Measurements from ENCODE around the gene VENTX.

Gene VENTX

DNA sequence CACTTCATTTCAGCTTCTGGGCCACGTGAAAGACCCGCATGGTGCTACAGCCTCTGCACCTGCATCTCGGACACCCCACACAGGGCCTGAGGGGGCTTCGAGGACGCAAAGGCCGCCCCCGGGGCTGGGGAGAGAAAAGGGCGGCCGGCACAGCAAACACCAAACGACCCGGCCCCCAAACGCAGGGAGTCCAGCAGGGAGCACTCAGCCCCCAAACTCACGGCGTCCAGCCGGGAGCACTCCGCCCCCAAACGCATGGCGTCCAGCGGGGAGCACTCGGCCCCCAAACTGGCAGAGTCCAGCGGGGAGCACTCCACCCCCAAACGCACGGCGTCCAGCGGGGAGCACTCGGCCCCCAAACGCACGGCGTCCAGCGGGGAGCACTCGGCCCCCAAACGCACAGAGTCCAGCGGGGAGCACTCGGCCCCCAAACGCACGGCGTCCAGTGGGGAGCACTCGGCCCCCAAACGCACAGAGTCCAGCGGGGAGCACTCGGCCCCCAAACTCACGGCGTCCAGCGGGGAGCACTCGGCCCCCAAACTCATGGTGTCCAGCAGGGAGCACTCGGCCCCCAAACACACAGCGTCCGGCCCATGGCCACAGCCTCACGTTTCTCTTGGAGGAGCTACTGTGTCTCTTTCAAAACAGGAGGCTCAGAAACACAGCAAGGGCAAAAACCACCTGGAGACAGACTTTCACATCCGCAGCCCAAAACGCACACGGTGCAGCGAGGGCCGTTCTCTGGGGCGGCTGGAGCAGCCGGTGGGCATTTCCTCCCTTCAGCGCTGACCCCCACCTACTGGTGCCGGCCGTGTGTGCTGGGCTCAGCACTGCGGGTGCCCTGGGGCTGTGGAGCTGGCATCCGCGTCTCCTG lies 34.6 kb upstream of the VENTX start:
- no peak for DNase-seq (ENCODE audit: low spot score)

DNA sequence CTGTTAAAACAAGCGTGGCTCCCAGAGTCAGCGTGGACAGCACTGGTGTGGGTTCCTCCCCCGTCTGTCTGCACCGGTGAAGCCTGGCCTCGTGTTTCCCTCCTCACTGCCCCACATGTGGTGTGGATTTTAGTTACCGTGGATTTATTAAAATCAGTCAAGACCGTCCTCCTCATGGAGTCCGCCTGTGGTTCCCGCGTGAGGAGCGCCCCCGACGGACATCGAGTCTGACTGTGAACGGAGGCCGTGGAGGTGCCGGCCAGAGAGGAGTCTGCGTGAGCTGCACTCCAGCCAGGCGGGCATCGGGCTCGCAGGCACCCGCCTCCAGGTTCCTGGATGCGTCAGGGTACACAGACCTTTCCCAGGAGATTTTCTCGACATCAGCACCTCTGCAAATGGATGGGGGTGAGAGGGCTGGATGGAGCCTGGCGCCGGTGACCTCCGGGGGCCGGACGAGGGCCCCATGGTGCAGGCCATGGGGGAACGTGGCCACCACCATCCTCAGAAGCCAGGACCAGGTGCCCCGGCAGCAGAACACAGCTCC lies 33.9 kb upstream of the VENTX start:
- DNase-seq (ENCODE audit: low spot score), result no peak

DNA sequence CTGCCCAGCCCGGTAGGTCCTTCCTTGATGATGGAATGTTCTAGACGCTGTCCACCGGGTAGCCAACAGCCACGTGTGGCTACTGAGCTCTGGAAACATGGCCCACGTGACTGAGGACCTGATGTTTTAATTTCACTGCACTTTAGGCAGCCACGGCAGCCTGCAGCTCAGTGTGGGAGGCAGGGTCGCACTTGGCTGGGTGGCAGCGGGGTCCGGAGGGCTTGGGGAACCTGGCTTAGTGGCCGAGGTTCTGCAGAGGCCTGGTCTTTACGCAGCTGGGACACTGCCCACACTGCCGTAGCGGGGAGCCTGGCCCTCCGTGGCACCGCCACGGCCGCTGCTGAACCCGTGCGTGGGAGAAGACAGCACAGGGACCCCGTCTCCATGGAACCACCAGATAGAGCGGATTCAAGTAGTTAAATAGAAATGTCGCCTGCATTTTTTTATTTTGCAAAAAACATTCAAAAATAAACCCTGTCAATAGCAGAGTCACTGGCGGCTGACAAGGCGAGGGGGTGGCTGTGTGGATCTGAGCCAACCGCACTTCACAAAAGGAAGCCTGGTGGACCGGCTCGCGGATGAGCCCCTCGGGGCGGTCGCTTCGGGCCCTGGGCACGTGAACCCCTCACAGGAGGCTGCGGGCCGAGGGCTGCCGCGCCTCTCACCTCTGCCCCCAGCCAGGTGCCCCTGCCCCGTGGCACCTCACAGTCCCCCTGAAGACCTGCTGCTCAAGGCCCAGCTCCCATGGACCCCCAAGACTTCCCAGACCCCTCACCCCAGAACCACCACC lies 33.2 kb upstream of the VENTX start:
- no peak for DNase-seq (ENCODE audit: low spot score)

DNA sequence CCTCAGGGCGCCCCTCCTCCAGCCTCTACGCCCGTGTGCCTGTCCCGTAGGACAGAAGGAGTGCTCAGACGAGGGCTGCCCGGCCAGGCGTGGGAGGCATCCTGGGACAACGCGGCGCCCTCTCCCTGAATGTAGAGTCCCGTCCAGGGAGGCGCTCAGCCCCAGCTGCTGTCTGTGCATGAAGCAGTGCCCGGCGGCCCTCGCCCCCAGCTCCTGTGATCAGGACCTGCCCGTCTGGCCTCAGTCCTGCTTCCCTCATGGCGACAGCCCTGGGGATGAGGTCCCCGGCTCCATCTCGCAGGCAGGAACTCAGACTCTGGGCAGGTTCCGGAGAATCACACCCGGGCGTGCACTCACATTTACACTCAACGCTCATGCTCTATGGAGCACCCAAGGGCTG lies 32.5 kb upstream of the VENTX start:
- no peak for DNase-seq (ENCODE audit: low spot score)

DNA sequence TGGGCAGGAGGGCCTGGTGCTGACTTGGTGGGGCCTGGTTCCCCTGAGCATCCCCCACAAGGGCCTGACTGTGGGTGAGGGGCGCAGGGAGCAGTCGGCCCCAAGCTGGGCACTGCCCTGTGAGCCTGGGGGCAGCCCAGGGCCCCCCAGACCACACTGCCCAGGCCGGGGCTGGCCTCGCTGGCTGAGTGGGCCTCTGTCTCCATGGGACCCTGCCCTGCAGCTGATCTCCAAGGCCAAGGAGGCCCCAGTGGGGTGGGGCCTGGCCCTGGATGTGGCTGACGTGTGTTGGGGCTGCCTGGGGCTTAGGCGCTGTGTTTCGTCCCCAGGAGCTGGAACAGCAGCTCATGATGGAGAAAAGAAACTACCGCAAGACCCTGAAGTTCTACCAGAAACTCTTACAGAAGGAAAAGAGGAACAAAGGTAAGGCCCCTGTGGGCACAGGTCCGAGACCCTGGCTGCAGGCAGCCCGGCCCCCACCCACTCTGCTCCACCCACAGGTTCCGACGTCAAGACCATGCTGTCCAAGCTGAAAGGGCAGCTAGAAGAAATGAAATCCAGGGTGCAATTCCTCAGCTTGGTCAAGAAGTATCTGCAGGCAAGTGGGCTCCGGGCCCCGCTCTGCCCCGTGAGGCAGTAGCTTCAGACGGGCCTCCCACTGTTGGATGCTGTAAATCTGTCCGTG lies 31.2 kb upstream of the VENTX start:
- DNase-seq (ENCODE audit: low spot score), result no peak

DNA sequence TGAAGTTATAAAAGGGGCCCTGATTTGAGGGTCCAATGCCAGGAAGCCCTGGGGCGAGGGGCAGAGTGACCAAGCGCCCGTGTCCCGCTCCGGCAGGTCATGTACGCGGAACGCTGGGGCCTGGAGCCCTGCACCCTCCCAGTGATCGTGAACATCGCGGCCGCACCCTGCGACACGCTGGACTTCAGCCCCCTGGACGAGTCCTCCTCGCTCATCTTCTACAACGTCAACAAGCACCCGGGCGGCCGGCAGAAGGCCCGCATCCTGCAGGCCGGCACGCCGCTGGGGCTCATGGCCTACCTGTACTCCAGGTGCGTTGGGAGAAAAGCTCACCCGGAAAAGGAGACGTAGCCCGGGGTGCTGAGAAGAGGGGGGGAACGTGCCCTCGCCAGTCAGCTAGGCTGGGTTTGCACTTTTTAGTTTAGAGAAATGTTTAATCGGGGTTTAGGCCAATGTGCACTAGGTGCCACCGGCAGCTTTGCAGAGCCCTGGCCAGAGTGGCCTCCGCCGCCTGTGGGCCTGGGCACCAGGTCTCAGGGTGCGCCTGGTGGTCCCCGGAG lies 30.5 kb upstream of the VENTX start:
- DNase-seq (ENCODE audit: low spot score), result no peak

DNA sequence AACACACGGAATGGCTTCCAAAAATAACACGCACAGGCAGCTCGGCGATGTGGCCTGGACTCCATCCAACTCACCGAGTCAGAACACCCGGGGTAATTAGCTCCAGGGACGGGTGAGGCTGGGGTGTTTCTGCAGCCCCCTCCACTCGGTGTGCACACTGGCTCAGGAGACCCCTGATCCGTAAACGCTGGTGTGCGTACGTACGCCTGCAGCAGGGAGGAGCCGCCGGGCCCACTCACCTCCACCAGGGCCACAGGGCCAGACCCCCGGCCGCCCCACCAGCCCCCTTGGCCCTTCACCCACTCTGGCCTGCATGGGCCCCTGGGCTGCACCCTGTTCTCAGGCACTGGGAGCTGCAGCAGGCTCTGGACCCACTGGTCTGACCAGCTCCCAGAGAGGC lies 30.0 kb upstream of the VENTX start:
- no peak for DNase-seq (ENCODE audit: low spot score)

DNA sequence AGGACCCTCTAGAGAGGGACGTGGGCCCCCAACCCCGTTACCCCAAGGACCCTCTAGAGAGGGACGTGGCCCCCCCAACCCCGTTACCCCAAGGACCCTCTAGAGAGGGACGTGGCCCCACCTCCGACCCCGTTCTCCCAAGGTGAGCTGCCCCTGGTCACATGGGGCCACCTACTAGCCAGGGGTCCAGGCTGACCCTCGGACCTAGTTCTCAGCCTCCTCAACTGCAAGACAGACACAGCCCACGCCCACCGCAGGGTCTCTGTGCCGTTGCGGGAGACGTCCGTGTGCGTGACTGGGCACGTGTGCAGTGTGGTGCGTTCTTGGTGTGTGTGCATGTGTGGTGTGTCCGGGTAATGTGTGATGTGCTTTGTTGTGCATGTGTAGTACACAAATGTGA lies 29.2 kb upstream of the VENTX start:
- no peak for DNase-seq (ENCODE audit: low spot score)

DNA sequence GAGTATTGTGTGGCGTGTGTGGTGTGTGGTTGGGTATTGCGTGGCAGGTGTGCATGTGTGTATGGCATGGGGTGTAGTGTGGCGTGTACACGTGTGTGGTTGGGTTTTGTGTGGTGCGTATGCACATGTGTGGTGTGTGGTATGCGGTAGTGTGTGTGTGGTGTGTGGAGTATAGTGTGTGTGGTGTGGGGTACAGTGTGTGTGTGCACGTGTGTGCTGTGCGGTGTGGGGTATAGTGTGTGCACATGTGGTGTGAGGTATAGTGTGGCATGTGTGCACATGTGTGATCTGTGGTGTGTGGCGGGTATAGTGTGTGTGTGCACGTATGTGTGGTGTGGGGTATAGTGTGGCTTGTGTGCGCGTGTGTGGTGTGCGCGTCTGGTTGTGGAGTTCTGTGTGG lies 28.5 kb upstream of the VENTX start:
- DNase-seq (ENCODE audit: low spot score), result no peak

DNA sequence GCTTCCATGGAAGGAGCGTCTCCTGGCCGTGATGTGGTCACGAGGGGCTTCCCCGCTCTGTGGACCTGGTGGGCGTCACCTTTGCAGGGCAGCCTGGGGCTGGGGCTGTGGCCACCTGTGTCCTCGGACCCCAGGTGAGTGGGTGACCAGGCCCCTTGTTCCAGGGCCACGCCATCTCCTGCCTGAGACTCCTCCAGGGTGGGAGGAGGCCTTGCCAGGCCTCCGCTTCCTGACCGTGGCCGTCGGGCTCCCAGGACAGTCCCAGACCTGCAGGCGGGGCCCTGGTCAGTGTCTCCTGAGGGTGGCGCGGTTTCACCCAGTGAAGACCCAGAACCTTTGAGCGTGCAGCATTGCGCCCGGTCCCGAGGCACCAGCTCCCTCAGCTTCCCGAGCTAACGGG lies 28.0 kb upstream of the VENTX start:
- no peak for DNase-seq (ENCODE audit: low spot score)

DNA sequence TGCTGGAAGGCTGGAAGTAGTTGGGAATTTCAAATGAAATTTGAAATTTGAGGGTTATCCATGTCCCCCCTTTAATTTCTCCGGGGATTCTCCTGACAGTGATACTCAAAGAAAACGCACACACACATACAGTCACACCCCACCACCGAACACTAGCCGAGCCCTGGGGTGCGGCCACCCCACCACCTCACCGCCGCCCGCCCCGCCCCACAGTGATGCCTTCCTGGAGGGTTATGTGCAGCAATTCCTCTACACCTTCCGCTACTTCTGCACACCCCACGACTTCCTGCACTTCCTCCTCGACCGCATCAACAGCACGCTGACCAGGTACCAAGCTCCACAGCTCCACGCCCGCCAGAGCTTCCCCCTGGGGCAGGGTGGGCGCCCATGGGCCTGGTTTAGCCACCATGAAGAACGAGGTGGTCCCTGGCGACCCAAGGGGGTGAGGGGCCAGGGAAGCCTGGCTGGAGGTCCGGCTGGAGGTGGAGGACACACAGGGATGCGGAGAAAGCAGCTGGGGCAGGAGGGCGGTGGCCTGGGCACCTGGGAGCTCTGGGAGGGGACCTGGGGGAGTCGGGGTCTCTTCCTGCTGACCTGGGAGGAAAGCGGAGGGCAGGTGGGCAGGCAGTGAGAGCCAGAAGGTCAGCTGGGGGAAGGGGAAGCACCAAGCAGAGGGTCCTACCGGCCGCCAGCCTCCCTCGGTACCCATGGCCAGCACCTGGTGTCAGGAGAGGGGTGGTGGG lies 27.1 kb upstream of the VENTX start:
- DNase-seq (ENCODE audit: low spot score), result no peak

DNA sequence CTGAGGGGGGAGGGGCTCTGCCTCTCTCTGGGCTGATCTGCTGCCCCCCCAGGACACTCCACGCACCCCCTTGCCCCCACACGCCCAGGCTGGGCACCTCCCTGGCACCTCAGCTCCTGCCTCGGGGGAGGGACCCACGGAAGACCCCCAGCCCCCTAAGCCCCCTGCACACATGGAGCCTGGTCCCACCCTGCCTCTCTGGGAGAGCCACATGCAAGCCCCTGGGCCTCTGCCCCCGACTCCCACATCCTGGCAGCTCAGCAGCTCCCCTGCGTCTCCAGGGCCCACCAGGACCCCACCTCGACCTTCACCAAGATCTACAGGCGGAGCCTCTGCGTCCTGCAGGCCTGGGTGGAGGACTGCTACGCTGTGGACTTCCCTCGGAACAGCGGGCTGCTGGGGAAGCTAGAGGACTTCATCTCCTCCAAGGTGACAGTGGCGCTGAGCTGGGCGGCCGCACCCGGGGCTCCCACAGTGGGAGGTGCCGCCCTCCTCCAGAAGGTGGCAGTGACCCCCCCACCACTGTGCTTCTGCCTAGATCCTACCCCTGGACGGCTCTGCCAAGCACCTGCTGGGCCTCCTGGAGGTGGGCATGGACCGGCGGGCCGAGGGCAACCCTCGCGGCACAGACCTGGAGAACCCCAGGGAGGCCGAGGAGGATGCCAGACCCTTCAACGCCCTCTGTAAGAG lies 26.4 kb upstream of the VENTX start:
- no peak for DNase-seq (ENCODE audit: low spot score)

DNA sequence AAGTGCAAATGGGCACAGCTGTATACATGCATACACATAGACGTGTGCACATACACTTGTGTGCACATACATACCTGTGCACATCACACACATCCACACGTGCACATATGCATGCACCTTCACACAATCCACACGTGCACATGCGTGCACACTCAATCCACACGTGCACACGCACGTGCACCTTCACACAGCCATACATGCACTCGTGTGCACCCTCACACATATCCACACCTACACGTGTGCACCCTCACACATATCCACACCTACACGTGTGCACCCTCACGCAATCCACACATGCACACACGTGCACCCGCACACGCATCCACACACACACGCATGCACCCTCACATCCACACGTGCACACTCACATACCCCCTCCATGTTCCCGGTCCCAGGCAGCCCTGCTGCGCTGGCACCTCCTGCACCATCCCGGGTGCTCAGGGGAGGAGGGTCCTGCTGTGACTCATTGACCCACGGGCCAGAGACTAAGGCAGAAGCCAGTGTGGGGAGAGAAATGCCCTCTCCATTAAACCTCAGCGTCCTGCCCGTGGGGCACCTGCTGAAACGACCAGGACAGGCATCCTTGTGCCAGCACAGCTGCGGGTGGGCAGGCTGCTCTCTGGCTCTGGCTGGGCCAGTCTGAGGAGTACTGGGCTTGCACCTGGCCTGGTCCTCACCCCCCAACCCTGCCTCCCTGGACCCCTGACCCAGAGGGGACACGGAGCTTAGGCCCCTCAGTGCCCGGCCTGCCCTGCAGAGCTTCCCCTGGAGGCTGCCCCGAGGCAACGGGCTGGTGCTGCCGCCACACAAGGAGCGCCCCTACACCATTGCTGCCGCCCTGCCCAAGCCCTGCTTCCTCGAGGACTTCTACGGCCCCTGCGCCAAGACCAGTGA lies 25.4 kb upstream of the VENTX start:
- no peak for DNase-seq (ENCODE audit: low spot score)

DNA sequence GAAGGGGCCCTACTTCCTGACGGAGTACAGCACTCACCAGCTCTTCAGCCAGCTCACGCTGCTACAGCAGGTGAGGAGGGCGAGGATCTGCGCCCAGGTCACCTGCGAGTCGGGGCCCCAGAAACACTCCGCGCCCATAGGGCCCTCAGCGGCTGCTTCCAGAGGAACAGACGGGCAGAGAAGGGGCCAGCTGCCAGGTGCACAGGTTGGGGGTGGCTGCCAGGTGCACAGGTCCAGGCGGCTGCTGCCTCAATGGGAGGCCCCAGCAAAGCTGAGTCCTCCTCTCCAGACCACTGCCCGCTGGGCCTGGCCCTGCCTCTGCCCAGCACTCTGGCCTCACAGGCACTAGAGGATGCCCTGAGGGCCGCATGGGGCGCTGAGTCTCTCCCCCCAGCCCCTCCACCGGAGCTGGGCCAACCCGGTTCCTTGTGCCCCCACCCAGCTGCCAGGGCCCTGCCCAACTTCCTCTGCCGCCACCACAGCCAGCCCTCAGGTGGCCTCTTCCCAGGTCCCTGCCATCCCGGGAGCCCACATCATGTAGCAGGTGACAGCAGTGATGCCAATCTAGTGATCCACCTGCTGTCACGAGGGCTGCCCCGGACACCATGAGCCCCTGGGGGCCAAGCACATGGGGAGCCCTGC lies 24.7 kb upstream of the VENTX start:
- DNase-seq (ENCODE audit: low spot score), result no peak

DNA sequence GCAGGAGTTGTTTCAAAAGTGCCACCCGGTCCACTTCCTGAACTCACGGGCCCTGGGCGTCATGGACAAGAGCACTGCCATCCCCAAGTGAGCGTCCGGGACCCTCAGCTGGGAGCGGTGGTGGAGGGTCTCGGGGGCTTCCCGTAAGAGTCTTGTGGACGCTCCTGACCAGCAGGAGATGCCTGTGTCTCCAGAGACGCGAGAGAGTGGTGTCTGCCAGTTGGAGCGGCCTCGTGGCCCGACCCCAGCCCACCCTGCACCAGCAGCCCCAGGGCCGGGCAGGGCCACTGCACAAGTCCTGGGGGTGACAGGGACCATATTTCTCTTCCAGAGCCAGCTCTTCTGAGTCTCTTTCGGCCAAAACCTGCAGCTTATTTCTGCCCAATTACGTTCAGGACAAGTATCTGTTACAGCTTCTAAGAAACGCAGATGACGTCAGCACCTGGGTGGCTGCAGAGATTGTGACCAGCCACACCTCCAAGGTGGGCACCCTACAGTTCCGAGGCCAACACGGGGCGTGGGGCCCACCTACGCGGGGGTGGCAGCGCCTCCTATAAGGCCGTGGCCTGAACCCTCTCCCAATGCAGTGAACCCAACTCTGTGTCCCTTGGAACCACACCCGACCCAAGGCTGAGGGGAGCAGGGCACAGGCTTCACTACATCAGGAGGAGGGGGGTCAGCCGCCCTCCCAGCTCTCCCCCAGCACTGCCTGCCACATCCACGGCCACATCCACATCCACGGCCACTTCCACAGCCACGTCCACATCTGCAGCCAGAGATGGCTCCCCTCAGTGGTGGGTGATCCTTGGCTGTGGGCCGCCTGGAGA lies 23.8 kb upstream of the VENTX start:
- DNase-seq (ENCODE audit: low spot score), result no peak

DNA sequence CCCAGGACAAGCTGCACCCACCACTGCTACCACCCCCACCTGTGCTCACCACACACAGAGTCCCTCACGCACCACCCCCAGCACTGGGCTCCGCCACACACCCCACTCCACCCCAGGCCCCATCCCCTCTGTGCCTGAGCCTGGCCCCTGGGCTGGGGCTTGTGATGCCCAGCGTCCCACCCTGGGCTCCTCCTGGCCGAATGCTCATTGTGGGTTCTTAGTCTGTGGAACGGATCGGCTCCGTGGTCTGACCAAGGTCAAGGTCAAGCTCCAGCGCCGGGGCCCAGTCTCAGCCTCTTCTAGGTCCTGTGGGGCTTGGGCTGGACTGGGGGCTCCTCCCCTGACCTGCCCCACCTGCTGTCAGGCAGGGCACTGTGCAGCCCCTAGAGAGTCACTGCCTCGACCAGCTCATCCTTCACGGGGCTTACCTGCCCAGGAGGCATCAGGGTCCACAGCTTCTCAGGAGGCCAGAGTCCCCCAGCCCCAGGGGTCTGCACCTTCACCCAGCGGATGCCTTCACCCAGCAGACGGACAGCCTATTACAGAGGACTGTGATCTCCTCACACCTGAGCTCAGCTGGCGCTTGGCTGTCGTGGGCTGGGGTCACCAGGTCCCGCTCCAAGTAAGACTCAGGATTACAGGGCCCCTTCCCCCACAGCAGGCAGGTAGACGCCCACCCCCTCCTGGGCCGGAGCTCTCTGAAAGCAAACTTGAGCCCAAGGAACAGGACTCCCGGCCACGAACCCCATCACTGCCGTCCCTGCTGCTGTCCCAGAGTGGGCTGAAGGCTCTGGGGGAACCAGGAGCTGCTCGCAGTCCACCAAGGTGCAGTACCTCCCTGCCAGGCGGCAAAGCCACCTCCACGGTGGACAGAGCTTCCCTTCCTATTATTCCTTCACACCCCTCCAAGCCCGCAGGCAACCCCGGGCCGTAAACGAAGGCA lies 22.9 kb upstream of the VENTX start:
- no peak for DNase-seq (ENCODE audit: low spot score)

DNA sequence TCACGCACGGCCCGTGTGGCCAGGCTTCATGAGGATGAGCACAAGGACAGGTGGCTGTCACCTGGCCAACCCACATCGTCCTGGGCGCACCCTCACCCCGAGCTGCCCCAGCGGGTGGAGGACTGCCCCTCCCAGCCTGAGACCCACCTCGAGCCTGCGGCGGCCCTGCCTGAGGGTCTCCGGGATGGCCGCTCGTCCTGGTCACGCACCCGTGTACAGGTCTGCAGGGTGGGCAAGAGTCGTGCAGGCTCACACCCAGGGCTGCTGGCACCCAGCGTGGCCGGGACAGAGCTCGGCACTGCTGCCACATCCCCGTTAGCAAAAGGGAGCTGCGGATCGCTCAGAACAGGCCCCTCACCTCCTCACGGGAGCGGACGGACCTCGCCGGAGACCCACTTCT lies 22.1 kb upstream of the VENTX start:
- no peak for DNase-seq (ENCODE audit: low spot score)
